WERI-Rb-1 (cell line): Measurements from ENCODE around the gene TEC.

Source experiments
- DNase-seq: peaks from one replicate; pipeline ENCODE4 v3.0.0-alpha.2; 2020
- H3K27ac ChIP-seq: fragments of 250-450 bp; sonication (Bioruptor Pico); 2 replicates; pipeline ENCODE4 v1.5.1; 2020; ENCODE audit warnings: mild to moderate bottlenecking, moderate library complexity
- H3K27me3 ChIP-seq: fragments of 250-450 bp; sonication (Bioruptor Pico); 2 replicates; pipeline ENCODE4 v1.5.1; 2021; ENCODE audit warnings: mild to moderate bottlenecking, low read depth, moderate library complexity; ENCODE audit not compliant: insufficient read depth, severe bottlenecking
- H3K36me3 ChIP-seq: fragments of 250-450 bp; sonication (Bioruptor Pico); 2 replicates; pipeline ENCODE4 v1.5.1; 2020; ENCODE audit warnings: mild to moderate bottlenecking, moderate library complexity
- H3K4me3 ChIP-seq: 2 replicates; pipeline ENCODE4 v1.5.1; 2011; ENCODE audit warnings: low read depth, mild to moderate bottlenecking, control low read depth, low read length
- H3K9me3 ChIP-seq: fragments of 250-450 bp; sonication (Bioruptor Pico); 2 replicates; pipeline ENCODE4 v1.5.1; 2021; ENCODE audit warnings: mild to moderate bottlenecking, moderate library complexity; ENCODE audit not compliant: severe bottlenecking
- CTCF ChIP-seq: IDR thresholded peaks from 2 replicates; pipeline ENCODE4 v1.5.1; 2011; ENCODE audit warnings: low read depth, mild to moderate bottlenecking, control low read depth, inconsistent platforms, low read length

Gene TEC

GRCh38 chr4:48255072-48255958, 14.3 kb downstream of the TEC start:
- no peak overlapping the region for H3K27ac ChIP-seq
- H3K27me3 ChIP-seq = no peaks in the 10 kb centered on the region
- TF ChIP-seq CTCF = no peak
- H3K36me3 ChIP-seq = peaks cover 3% of the 10 kb centered on the region; the same call in 1 of the 2 replicates
- no peak for DNase-seq
- no peak overlapping the region for H3K4me3 ChIP-seq
- H3K9me3 ChIP-seq = no peaks in the 10 kb centered on the region

GRCh38 chr4:48254381-48255071, 15.1 kb downstream of the TEC start:
- no peak overlapping the region for H3K27ac ChIP-seq
- H3K36me3 ChIP-seq = peaks cover 3% of the 10 kb centered on the region; the same call in 1 of the 2 replicates
- no peaks in the 10 kb centered on the region for H3K27me3 ChIP-seq
- no peak for DNase-seq
- no peak for TF ChIP-seq CTCF
- H3K9me3 ChIP-seq = no peaks in the 10 kb centered on the region
- no peak overlapping the region for H3K4me3 ChIP-seq

- H3K27me3 ChIP-seq = no peaks in the 10 kb centered on the region
- peaks cover 3% of the 10 kb centered on the region; the same call in 1 of the 2 replicates for H3K36me3 ChIP-seq
- no peak for TF ChIP-seq CTCF
- no peaks in the 10 kb centered on the region for H3K9me3 ChIP-seq
- no peak overlapping the region for H3K4me3 ChIP-seq
- no peak for DNase-seq
- no peak overlapping the region for H3K27ac ChIP-seq
Observed at GRCh38 chr4:48252313-48252712, 17.3 kb downstream of the TEC start.

- no peak for DNase-seq
- H3K27me3 ChIP-seq = no peaks in the 10 kb centered on the region
- peaks cover 2% of the 10 kb centered on the region for H3K9me3 ChIP-seq
- H3K4me3 ChIP-seq = no peak overlapping the region
- peaks cover 3% of the 10 kb centered on the region; the same call in 1 of the 2 replicates for H3K36me3 ChIP-seq
- no peak overlapping the region for H3K27ac ChIP-seq
- TF ChIP-seq CTCF = no peak
Observed at GRCh38 chr4:48250980-48251379, 18.7 kb downstream of the TEC start.

DNA sequence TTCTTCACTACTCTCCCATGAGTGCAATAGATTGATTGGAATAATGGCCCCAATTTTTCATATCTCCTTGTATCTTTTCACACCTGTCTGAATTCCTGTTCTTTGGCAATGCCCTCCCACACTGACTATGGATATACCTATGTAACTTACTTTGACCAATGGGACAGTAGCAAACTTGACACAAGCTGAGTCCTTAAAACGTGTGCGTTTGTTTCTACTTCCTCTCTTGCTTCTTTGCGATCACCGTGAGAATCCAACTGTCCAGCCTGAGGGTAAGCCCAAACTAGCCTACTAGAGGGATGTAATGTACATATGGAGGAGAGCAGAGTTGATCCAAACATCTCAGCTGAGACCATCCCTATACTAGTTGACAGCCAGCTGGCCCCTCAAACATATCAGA, 19.3 kb downstream of the TEC start:
- Histone ChIP-seq H3K4me3 (no peak overlapping the region), H3K9me3 (peaks cover 2% of the 10 kb centered on the region), H3K27ac (no peak overlapping the region), H3K27me3 (no peaks in the 10 kb centered on the region), H3K36me3 (peaks cover 3% of the 10 kb centered on the region; the same call in 1 of the 2 replicates)
- TF ChIP-seq CTCF = no peak
- no peak for DNase-seq
